ENCODE measurements around the gene CX3CR1. TPM values are rescaled to one million over a fixed set of nuclear protein-coding genes. Genes with fewer than 3 reads are reported as not detected.

The CX3CR1 gene
- total and polyA plus RNA-seq, 5 donors from 2014 or later: 1.0 to 2.2 (median 1.6) TPM

- Mint-ChIP-seq H3K9me3 (no peaks in the 10 kb centered on the region), H3K4me3 (no peak overlapping the region), H3K4me1 (peaks cover 0 to 23% (median 17%) of the 10 kb centered on the region in 4 donors), H3K36me3 (no peaks in the 10 kb centered on the region), H3K27ac (no peak overlapping the region), H3K27me3 (peaks cover 9% of the 10 kb centered on the region)
- no peak overlapping the region for H3K4me3 ChIP-seq (ENCODE audit: low read depth, low read length)
- peaks cover 13% of the 10 kb centered on the region for H3K4me1 ChIP-seq (ENCODE audit: control insufficient read depth, insufficient read depth, low read length, poor library complexity, severe bottlenecking)
- H3K27me3 ChIP-seq (ENCODE audit: control insufficient read depth, insufficient read depth, low read length): no peaks in the 10 kb centered on the region
- no peaks in the 10 kb centered on the region for H3K9me3 ChIP-seq (ENCODE audit: control insufficient read depth in 2 of 2, low read length in 2 of 2)
- ATAC-seq (ENCODE audit: low read depth in 2 of 2): no peak
- H3K27ac ChIP-seq (ENCODE audit: insufficient read depth, low read length, poor library complexity, severe bottlenecking): no peak overlapping the region
- no peaks in the 10 kb centered on the region for H3K36me3 ChIP-seq (ENCODE audit: control insufficient read depth, insufficient read depth, low read length)
- no peak for DNase-seq
Measured at GRCh38 chr3:39263576-39263975, 16.3 kb downstream of the CX3CR1 start.

GRCh38 chr3:39262846-39263245 is 17.0 kb downstream of the CX3CR1 start:
- no peak for ATAC-seq (ENCODE audit: low read depth in 2 of 2)
- peaks cover 0 to 16% (median 10%) of the 10 kb centered on the region in 4 donors for H3K4me1 Mint-ChIP-seq
- H3K27ac ChIP-seq (ENCODE audit: insufficient read depth, low read length, poor library complexity, severe bottlenecking): no peak overlapping the region

GRCh38 chr3:39261726-39262125 is 18.1 kb downstream of the CX3CR1 start:
- Mint-ChIP-seq H3K27me3 (peaks cover 13% of the 10 kb centered on the region), H3K36me3 (no peaks in the 10 kb centered on the region), H3K27ac (peak overlapping the region in 2 of 3 donors; percentile 11 to 41), H3K9me3 (peaks cover 0 to 1% (median 0%) of the 10 kb centered on the region in 7 donors), H3K4me1 (peaks cover 0 to 17% (median 8%) of the 10 kb centered on the region in 4 donors), H3K4me3 (no peak overlapping the region)
- Histone ChIP-seq H3K36me3 (ENCODE audit: control insufficient read depth, insufficient read depth, low read length) (no peaks in the 10 kb centered on the region), H3K27me3 (ENCODE audit: control insufficient read depth, insufficient read depth, low read length) (no peaks in the 10 kb centered on the region), H3K4me3 (ENCODE audit: low read depth, low read length) (no peak overlapping the region), H3K9me3 (ENCODE audit: control insufficient read depth in 2 of 2, low read length in 2 of 2) (no peaks in the 10 kb centered on the region), H3K27ac (ENCODE audit: insufficient read depth, low read length, poor library complexity, severe bottlenecking) (no peak overlapping the region), H3K4me1 (ENCODE audit: control insufficient read depth, insufficient read depth, low read length, poor library complexity, severe bottlenecking) (peaks cover 4% of the 10 kb centered on the region)
- ATAC-seq (ENCODE audit: low read depth in 2 of 2): no peak
- no peak for DNase-seq

More at GRCh38 chr3:39262846-39263245, 17.0 kb downstream of the CX3CR1 start:
- no peak for DNase-seq
- H3K36me3 Mint-ChIP-seq: no peaks in the 10 kb centered on the region
- H3K27ac Mint-ChIP-seq: no peak overlapping the region
- peaks cover 11% of the 10 kb centered on the region for H3K27me3 Mint-ChIP-seq
- peaks cover 0 to under 1% (median 0%) of the 10 kb centered on the region in 7 donors for H3K9me3 Mint-ChIP-seq
- no peaks in the 10 kb centered on the region for H3K27me3 ChIP-seq (ENCODE audit: control insufficient read depth, insufficient read depth, low read length)
- peaks cover 7% of the 10 kb centered on the region for H3K4me1 ChIP-seq (ENCODE audit: control insufficient read depth, insufficient read depth, low read length, poor library complexity, severe bottlenecking)
- no peaks in the 10 kb centered on the region for H3K9me3 ChIP-seq (ENCODE audit: control insufficient read depth in 2 of 2, low read length in 2 of 2)
- no peak overlapping the region for H3K4me3 Mint-ChIP-seq
- no peaks in the 10 kb centered on the region for H3K36me3 ChIP-seq (ENCODE audit: control insufficient read depth, insufficient read depth, low read length)
- no peak overlapping the region for H3K4me3 ChIP-seq (ENCODE audit: low read depth, low read length)

DNA sequence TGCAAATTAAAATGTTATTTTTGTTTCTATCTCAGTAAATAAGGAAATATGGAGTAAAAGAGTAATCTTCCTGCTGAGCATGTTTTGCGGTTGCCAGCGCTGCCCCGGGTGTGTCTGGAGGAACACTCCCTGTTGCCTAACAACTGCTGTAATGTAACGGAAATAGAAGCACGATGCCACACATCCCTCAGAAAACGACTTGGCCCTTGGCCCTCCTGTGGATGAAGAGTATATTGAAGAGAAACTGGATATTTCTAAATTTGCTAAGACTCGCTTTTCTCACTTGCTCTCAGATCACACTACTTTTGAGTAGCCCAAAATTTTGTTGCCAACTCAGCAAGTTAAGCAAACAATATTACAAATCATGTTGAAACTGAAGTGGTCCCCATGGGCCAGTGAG is 18.9 kb downstream of the CX3CR1 start:
- no peaks in the 10 kb centered on the region for H3K27me3 ChIP-seq (ENCODE audit: control insufficient read depth, insufficient read depth, low read length)
- H3K36me3 ChIP-seq (ENCODE audit: control insufficient read depth, insufficient read depth, low read length): no peaks in the 10 kb centered on the region
- ATAC-seq (ENCODE audit: low read depth in 2 of 2) (peak; percentile 34 to 40), DNase-seq (peak in 2 of 3 donors; percentile 7 to 72)
- Mint-ChIP-seq H3K27ac (no peak overlapping the region), H3K36me3 (no peaks in the 10 kb centered on the region), H3K27me3 (peaks cover 13% of the 10 kb centered on the region), H3K9me3 (peaks cover 0 to 1% (median 0%) of the 10 kb centered on the region in 7 donors), H3K4me1 (peaks cover 7 to 25% (median 14%) of the 10 kb centered on the region in 4 donors), H3K4me3 (no peak overlapping the region)
- H3K4me3 ChIP-seq (ENCODE audit: low read depth, low read length): no peak overlapping the region
- H3K9me3 ChIP-seq (ENCODE audit: control insufficient read depth in 2 of 2, low read length in 2 of 2): no peaks in the 10 kb centered on the region
- H3K4me1 ChIP-seq (ENCODE audit: control insufficient read depth, insufficient read depth, low read length, poor library complexity, severe bottlenecking): peaks cover 12% of the 10 kb centered on the region
- no peak overlapping the region for H3K27ac ChIP-seq (ENCODE audit: insufficient read depth, low read length, poor library complexity, severe bottlenecking)

- H3K4me1 ChIP-seq (ENCODE audit: control insufficient read depth, insufficient read depth, low read length, poor library complexity, severe bottlenecking): peaks cover 17% of the 10 kb centered on the region
- no peaks in the 10 kb centered on the region for H3K27me3 ChIP-seq (ENCODE audit: control insufficient read depth, insufficient read depth, low read length)
- H3K9me3 ChIP-seq (ENCODE audit: control insufficient read depth in 2 of 2, low read length in 2 of 2): no peaks in the 10 kb centered on the region
- ATAC-seq (ENCODE audit: low read depth in 2 of 2): no peak
- no peak overlapping the region for H3K4me3 ChIP-seq (ENCODE audit: low read depth, low read length)
- peaks cover 7 to 31% (median 20%) of the 10 kb centered on the region in 4 donors for H3K4me1 Mint-ChIP-seq
- H3K27ac Mint-ChIP-seq: no peak overlapping the region
- H3K27ac ChIP-seq (ENCODE audit: insufficient read depth, low read length, poor library complexity, severe bottlenecking): no peak overlapping the region
- H3K27me3 Mint-ChIP-seq: peaks cover 13% of the 10 kb centered on the region
- no peak overlapping the region for H3K4me3 Mint-ChIP-seq
- no peaks in the 10 kb centered on the region for H3K36me3 ChIP-seq (ENCODE audit: control insufficient read depth, insufficient read depth, low read length)
- H3K9me3 Mint-ChIP-seq: peaks cover 0 to 1% (median 0%) of the 10 kb centered on the region in 7 donors
- no peaks in the 10 kb centered on the region for H3K36me3 Mint-ChIP-seq
- DNase-seq: no peak
Measured at GRCh38 chr3:39260318-39260717, 19.5 kb downstream of the CX3CR1 start.

GRCh38 chr3:39255503-39256325 is 24.1 kb downstream of the CX3CR1 start:
- peak; percentile 50 to 71 for ATAC-seq (ENCODE audit: low read depth in 2 of 2)
- Histone ChIP-seq H3K4me1 (ENCODE audit: control insufficient read depth, insufficient read depth, low read length, poor library complexity, severe bottlenecking) (peaks cover 17% of the 10 kb centered on the region), H3K27ac (ENCODE audit: insufficient read depth, low read length, poor library complexity, severe bottlenecking) (no peak overlapping the region), H3K27me3 (ENCODE audit: control insufficient read depth, insufficient read depth, low read length) (no peaks in the 10 kb centered on the region), H3K36me3 (ENCODE audit: control insufficient read depth, insufficient read depth, low read length) (no peaks in the 10 kb centered on the region), H3K9me3 (ENCODE audit: control insufficient read depth in 2 of 2, low read length in 2 of 2) (no peaks in the 10 kb centered on the region), H3K4me3 (ENCODE audit: low read depth, low read length) (no peak overlapping the region)
- H3K9me3 Mint-ChIP-seq: peaks cover 0 to 1% (median 0%) of the 10 kb centered on the region in 7 donors
- no peaks in the 10 kb centered on the region for H3K36me3 Mint-ChIP-seq
- peaks cover 7 to 29% (median 23%) of the 10 kb centered on the region in 4 donors for H3K4me1 Mint-ChIP-seq
- H3K27ac Mint-ChIP-seq: peak overlapping the region in 1 of 3 donors; percentile 56
- peak overlapping the region in 2 of 4 donors; percentile 7 to 61 for H3K4me3 Mint-ChIP-seq
- no peak for DNase-seq
- H3K27me3 Mint-ChIP-seq: peaks cover 9% of the 10 kb centered on the region

DNA sequence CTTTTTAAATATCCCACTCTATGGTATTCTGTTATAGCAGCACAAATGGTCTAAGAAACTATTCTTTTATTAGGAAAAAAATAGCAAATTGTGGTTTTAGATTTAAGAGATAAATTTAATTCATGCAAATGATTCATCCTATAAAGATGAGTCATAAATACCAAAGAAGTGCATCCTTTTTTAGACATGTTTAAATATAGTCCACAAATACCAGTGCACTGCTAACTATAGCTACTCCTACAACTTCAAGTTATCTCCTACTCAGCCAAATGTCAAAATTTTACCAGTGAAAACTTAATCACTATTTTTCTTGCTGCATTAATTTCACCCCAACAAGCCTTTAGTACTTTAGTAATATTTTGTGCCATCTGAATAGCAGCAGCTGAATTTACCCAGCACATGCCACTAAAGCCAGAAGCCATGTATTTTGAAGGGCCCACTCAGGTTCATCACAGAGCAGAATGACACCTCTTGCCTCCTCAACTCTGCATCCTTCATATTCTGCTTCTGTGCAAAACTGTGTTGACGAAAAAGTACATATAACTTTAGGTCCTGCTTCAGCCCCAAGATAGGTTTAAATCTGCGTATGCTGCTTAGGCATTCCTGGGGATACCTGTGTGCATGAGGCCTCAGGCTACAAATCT is 24.9 kb downstream of the CX3CR1 start:
- H3K27ac ChIP-seq (ENCODE audit: insufficient read depth, low read length, poor library complexity, severe bottlenecking): no peak overlapping the region
- H3K4me1 ChIP-seq (ENCODE audit: control insufficient read depth, insufficient read depth, low read length, poor library complexity, severe bottlenecking): peaks cover 17% of the 10 kb centered on the region
- no peaks in the 10 kb centered on the region for H3K36me3 Mint-ChIP-seq
- no peak overlapping the region for H3K4me3 Mint-ChIP-seq
- ATAC-seq (ENCODE audit: low read depth in 2 of 2) (peak in 1 of 2 donors; percentile 24), DNase-seq (no peak)
- peaks cover 7 to 29% (median 23%) of the 10 kb centered on the region in 4 donors for H3K4me1 Mint-ChIP-seq
- no peaks in the 10 kb centered on the region for H3K9me3 ChIP-seq (ENCODE audit: control insufficient read depth in 2 of 2, low read length in 2 of 2)
- H3K36me3 ChIP-seq (ENCODE audit: control insufficient read depth, insufficient read depth, low read length): no peaks in the 10 kb centered on the region
- H3K27me3 ChIP-seq (ENCODE audit: control insufficient read depth, insufficient read depth, low read length): no peaks in the 10 kb centered on the region
- peaks cover 0 to 1% (median 0%) of the 10 kb centered on the region in 7 donors for H3K9me3 Mint-ChIP-seq
- peaks cover 6% of the 10 kb centered on the region for H3K27me3 Mint-ChIP-seq
- H3K27ac Mint-ChIP-seq: peak overlapping the region in 2 of 3 donors; percentile 6 to 56
- no peak overlapping the region for H3K4me3 ChIP-seq (ENCODE audit: low read depth, low read length)

Measured in CD4-positive, CD25-positive, alpha-beta regulatory T cell (primary cell).